ENCODE data around the gene CBX4. TPM values are rescaled to one million over a fixed set of nuclear protein-coding genes. Genes with fewer than 3 reads are reported as not detected.

Gene CBX4
- total and polyA plus RNA-seq, 4 experiments from 2014 or later: 1.2 to 65.7 (median 37.2) TPM

- peaks cover 26 to 59% (median 34%) of the 10 kb centered on the region in 4 donors for H3K4me1 Mint-ChIP-seq
- H3K4me3 Mint-ChIP-seq: peak overlapping the region; percentile 52 to 84 (median 74)
- peaks cover 0 to 24% (median 4%) of the 10 kb centered on the region in 8 donors for H3K9me3 Mint-ChIP-seq
- peaks cover 73% of the 10 kb centered on the region for H3K4me1 ChIP-seq (ENCODE audit: insufficient read depth, low read length)
- intact Hi-C loops (cut with micrococcal nuclease): no loop called here
- peaks cover 36 to 40% of the 10 kb centered on the region in 2 donors for H3K27me3 Mint-ChIP-seq
- H3K9me3 ChIP-seq (ENCODE audit: control insufficient read depth in 1 of 2, low read length in 2 of 2): no peaks in the 10 kb centered on the region
- H3K27ac ChIP-seq (ENCODE audit: low read depth, low read length): no peak overlapping the region
- H3K36me3 ChIP-seq (ENCODE audit: insufficient read depth, low read length): no peaks in the 10 kb centered on the region
- POLR2A ChIA-PET (ENCODE audit: partially characterized antibody): interaction anchor here (5.4 to 32.1 kb wide), 2 partner anchors 10 to 38 kb away, joined by 79 to 503 read pairs; partner anchors contain the start of gene CBX4
- H3K4me3 ChIP-seq (ENCODE audit: low read length in 2 of 2): no peak overlapping the region
- peaks cover 63% of the 10 kb centered on the region for H3K27me3 ChIP-seq (ENCODE audit: insufficient read depth, low read length)
- peaks cover 0 to 13% of the 10 kb centered on the region in 2 donors for H3K36me3 Mint-ChIP-seq
- no peak for DNase-seq
- CTCF ChIA-PET (ENCODE audit: partially characterized antibody): no interaction called here
- H3K27ac Mint-ChIP-seq: peak overlapping the region; percentile 19 to 92 (median 69)
These were observed 39.5 kb downstream of the CBX4 start for GRCh38 chr17:79799538-79800324.

DNA sequence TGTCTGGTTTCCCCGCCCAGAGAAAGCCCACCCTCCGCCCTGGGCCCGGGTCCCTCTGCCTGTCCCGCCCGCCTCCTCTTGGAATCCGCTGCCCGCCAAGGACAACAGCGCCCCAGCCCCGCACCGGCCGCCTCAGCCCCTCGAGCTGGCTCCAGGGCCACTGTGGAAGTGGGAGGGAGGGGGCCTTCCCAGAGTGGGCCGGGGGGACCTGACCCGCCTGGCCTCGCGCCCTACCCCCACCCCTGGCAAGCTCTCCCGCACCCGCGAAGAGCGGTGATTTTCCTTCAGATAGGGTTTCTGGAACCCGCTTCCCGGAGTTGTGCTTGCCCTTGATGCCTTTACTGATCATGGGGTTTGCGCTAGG, 40.1 kb downstream of the CBX4 start:
- POLR2A ChIA-PET (ENCODE audit: partially characterized antibody): interaction anchor here (5.4 to 32.1 kb wide), 2 partner anchors 11 to 38 kb away, joined by 79 to 503 read pairs; partner anchors contain the start of gene CBX4
- intact Hi-C loops (cut with micrococcal nuclease): no loop called here
- H3K4me3 Mint-ChIP-seq: peak overlapping the region in 6 of 8 donors; percentile 52 to 84 (median 66)
- H3K4me1 ChIP-seq (ENCODE audit: insufficient read depth, low read length): peaks cover 67% of the 10 kb centered on the region
- CTCF ChIA-PET (ENCODE audit: partially characterized antibody): no interaction called here
- peaks cover 58% of the 10 kb centered on the region for H3K27me3 ChIP-seq (ENCODE audit: insufficient read depth, low read length)
- H3K36me3 Mint-ChIP-seq: peaks cover 0 to 10% of the 10 kb centered on the region in 2 donors
- peaks cover 0 to 19% (median 2%) of the 10 kb centered on the region in 8 donors for H3K9me3 Mint-ChIP-seq
- H3K27me3 Mint-ChIP-seq: peaks cover 31 to 36% of the 10 kb centered on the region in 2 donors
- H3K4me1 Mint-ChIP-seq: peaks cover 21 to 53% (median 29%) of the 10 kb centered on the region in 4 donors
- no peak for DNase-seq
- H3K4me3 ChIP-seq (ENCODE audit: low read length in 2 of 2): no peak overlapping the region
- H3K27ac Mint-ChIP-seq: peak overlapping the region in 3 of 7 donors; percentile 58 to 92 (median 85)
- H3K9me3 ChIP-seq (ENCODE audit: control insufficient read depth in 1 of 2, low read length in 2 of 2): no peaks in the 10 kb centered on the region
- H3K27ac ChIP-seq (ENCODE audit: low read depth, low read length): no peak overlapping the region
- no peaks in the 10 kb centered on the region for H3K36me3 ChIP-seq (ENCODE audit: insufficient read depth, low read length)

- Histone ChIP-seq H3K9me3 (ENCODE audit: control insufficient read depth in 1 of 2, low read length in 2 of 2) (no peaks in the 10 kb centered on the region), H3K4me1 (ENCODE audit: insufficient read depth, low read length) (peaks cover 61% of the 10 kb centered on the region), H3K36me3 (ENCODE audit: insufficient read depth, low read length) (no peaks in the 10 kb centered on the region), H3K4me3 (ENCODE audit: low read length in 2 of 2) (no peak overlapping the region), H3K27me3 (ENCODE audit: insufficient read depth, low read length) (peaks cover 53% of the 10 kb centered on the region), H3K27ac (ENCODE audit: low read depth, low read length) (no peak overlapping the region)
- Mint-ChIP-seq H3K27me3 (peaks cover 29 to 36% of the 10 kb centered on the region in 2 donors), H3K4me3 (peak overlapping the region; percentile 29 to 83 (median 62)), H3K36me3 (peaks cover 0 to 10% of the 10 kb centered on the region in 2 donors), H3K9me3 (peaks cover 0 to 17% (median 2%) of the 10 kb centered on the region in 8 donors), H3K27ac (peak overlapping the region in 6 of 7 donors; percentile 57 to 93 (median 86)), H3K4me1 (peaks cover 21 to 53% (median 28%) of the 10 kb centered on the region in 4 donors)
- ChIA-PET CTCF (ENCODE audit: partially characterized antibody) (interaction anchor here (1.1 to 2.2 kb wide), 2 partner anchors 9 to 42 kb away, joined by 3 to 10 read pairs; no protein-coding TSS in a partner anchor), POLR2A (ENCODE audit: partially characterized antibody) (interaction anchor here (5.4 to 32.1 kb wide), 2 partner anchors 12 to 39 kb away, joined by 79 to 503 read pairs; partner anchors contain the start of gene CBX4)
- intact Hi-C loops (cut with micrococcal nuclease): no loop called here
- peak in 1 of 5 donors; percentile 35 for DNase-seq
These were observed 40.7 kb downstream of the CBX4 start for GRCh38 chr17:79798299-79799173.

GRCh38 chr17:79797492-79798298, 41.5 kb downstream of the CBX4 start:
- no peak overlapping the region for H3K27ac ChIP-seq (ENCODE audit: low read depth, low read length)
- H3K9me3 Mint-ChIP-seq: peaks cover 0 to 13% (median 2%) of the 10 kb centered on the region in 8 donors
- no peaks in the 10 kb centered on the region for H3K9me3 ChIP-seq (ENCODE audit: control insufficient read depth in 1 of 2, low read length in 2 of 2)
- H3K27ac Mint-ChIP-seq: peak overlapping the region in 1 of 7 donors; percentile 94
- peak overlapping the region in 1 of 8 donors; percentile 95 for H3K4me3 Mint-ChIP-seq
- H3K4me3 ChIP-seq (ENCODE audit: low read length in 2 of 2): peak overlapping the region in 1 of 2 donors; percentile 71
- ChIA-PET POLR2A (ENCODE audit: partially characterized antibody) (interaction anchor here (0.9 to 32.1 kb wide), 10 partner anchors 13 to 304 kb away, joined by 3 to 503 read pairs (median 6); partner anchors contain the start of genes CBX2, CBX4 and GAA), CTCF (ENCODE audit: partially characterized antibody) (interaction anchor here (1.0 to 2.2 kb wide), 6 partner anchors 9 to 52 kb away, joined by 3 to 10 read pairs (median 5); no protein-coding TSS in a partner anchor)
- H3K27me3 Mint-ChIP-seq: peaks cover 28 to 34% of the 10 kb centered on the region in 2 donors
- H3K4me1 ChIP-seq (ENCODE audit: insufficient read depth, low read length): peaks cover 57% of the 10 kb centered on the region
- no peak for DNase-seq
- peaks cover 21 to 53% (median 27%) of the 10 kb centered on the region in 4 donors for H3K4me1 Mint-ChIP-seq
- intact Hi-C loops (cut with micrococcal nuclease): loop anchor here (1.0 to 2.0 kb wide), 4 partner anchors 13 to 199 kb away; no protein-coding TSS in a partner anchor
- peaks cover 45% of the 10 kb centered on the region for H3K27me3 ChIP-seq (ENCODE audit: insufficient read depth, low read length)
- no peaks in the 10 kb centered on the region for H3K36me3 ChIP-seq (ENCODE audit: insufficient read depth, low read length)
- peaks cover 0 to 10% of the 10 kb centered on the region in 2 donors for H3K36me3 Mint-ChIP-seq

DNA sequence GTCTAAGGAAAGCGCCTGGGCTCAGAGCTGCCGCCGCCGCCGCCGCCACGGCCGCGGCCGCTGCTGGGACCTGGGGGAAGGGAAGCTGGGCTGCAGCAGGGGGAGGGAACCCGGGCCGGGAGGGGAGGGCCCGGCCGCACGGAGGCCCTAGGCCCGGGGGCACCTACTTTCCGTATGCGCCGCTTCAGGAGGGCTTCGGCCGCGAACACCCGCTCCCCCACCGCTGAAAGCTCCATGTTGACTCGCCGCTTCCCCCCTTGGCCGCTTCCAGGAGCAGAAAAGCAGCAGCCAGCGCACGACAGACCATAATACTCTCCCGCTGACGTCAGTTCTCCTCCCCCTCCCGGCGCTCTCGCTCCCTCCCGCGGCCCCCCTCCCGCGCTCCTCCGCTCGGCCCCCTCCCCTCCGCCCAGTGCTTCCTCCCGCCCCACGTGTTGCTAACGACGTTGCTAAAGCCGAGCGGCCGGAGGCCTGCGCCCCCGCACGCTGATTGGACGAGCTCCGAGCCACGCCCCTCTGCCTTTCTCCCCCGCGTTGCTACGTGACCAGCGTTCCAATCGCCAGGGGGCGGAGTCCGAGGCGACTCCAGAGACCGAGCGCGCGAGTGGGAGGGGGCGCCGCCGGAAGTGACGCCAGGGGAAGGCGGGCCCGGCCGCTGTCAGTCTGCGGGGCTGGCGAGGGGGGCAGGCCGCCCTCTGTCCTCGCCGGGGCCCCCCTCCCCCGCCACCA, 42.3 kb downstream of the CBX4 start, which contains the start of gene CBX8:
Gene CBX8, minus strand, starts transcription at position 315 of the 729 bp plus-strand sequence. Its CDS starts 79 bp downstream, at position 236.
- Histone ChIP-seq H3K36me3 (ENCODE audit: insufficient read depth, low read length) (no peaks in the 10 kb centered on the region), H3K27me3 (ENCODE audit: insufficient read depth, low read length) (peaks cover 42% of the 10 kb centered on the region), H3K4me1 (ENCODE audit: insufficient read depth, low read length) (peaks cover 52% of the 10 kb centered on the region), H3K27ac (ENCODE audit: low read depth, low read length) (peak within 1 kb of the TSS; percentile 18), H3K4me3 (ENCODE audit: low read length in 2 of 2) (peak within 1 kb of the TSS; percentile 32 to 71), H3K9me3 (ENCODE audit: control insufficient read depth in 1 of 2, low read length in 2 of 2) (no peaks in the 10 kb centered on the region)
- peaks cover 0 to 10% of the 10 kb centered on the region in 2 donors for H3K36me3 Mint-ChIP-seq
- H3K27ac Mint-ChIP-seq: peak within 1 kb of the TSS; percentile 86 to 94 (median 92)
- intact Hi-C loops (cut with micrococcal nuclease): loop anchor here (1.0 to 2.0 kb wide), 4 partner anchors 13 to 200 kb away; no protein-coding TSS in a partner anchor
- peaks cover 30 to 38% of the 10 kb centered on the region in 2 donors for H3K27me3 Mint-ChIP-seq
- ChIA-PET CTCF (ENCODE audit: partially characterized antibody) (interaction anchor here (0.9 to 2.2 kb wide), 6 partner anchors 10 to 51 kb away, joined by 3 to 10 read pairs (median 5); no protein-coding TSS in a partner anchor), POLR2A (ENCODE audit: partially characterized antibody) (interaction anchor here (0.9 to 32.1 kb wide), 10 partner anchors 13 to 305 kb away, joined by 3 to 503 read pairs (median 6); partner anchors contain the start of genes CBX2, CBX4 and GAA)
- H3K4me3 Mint-ChIP-seq: peak within 1 kb of the TSS; percentile 86 to 95 (median 88)
- DNase-seq: peak; percentile 97
- peaks cover 0 to 6% (median 2%) of the 10 kb centered on the region in 8 donors for H3K9me3 Mint-ChIP-seq
- H3K4me1 Mint-ChIP-seq: peaks cover 21 to 54% (median 31%) of the 10 kb centered on the region in 4 donors
